HUDEP-2 (cell line): ENCODE measurements around the gene PEAK1.
"Not testable (repeated sequence)": the region's sequence is repeated elsewhere in the genome, so short reads cannot be mapped to it uniquely, and the experiment has no call there.

Source experiments
- DNase-seq, 76 experiments: peaks; one replicate each; lab custom pipeline; 2025; ENCODE audit not compliant: unreplicated experiment in 76 of 76; lab: John Stamatoyannopoulos, UW

The PEAK1 gene

DNA sequence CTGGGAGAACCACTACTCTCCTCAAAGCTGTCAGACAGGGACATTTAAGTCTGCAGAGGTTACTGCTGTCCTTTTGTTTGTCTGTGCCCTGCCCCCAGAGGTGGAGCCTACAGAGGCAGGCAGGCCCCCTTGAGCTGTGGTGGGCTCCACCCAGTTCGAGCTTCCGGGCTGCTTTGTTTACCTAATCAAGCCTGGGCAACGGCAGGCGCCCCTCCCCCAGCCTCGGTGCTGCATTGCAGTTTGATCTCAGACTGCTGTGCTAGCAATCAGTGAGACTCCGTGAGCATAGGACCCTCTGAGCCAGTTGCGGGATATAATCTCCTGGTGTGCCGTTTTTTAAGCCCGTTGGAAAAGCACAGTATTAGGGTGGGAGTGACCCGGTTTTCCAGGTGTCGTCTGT, 263.9 kb downstream of the PEAK1 start:
- DNase-seq, result not testable (repeated sequence)

GRCh38 chr15:77148191-77148590, 271.7 kb downstream of the PEAK1 start:
- DNase-seq, result no peak

GRCh38 chr15:77145370-77145769, 274.5 kb downstream of the PEAK1 start:
- DNase-seq, result no peak

DNA sequence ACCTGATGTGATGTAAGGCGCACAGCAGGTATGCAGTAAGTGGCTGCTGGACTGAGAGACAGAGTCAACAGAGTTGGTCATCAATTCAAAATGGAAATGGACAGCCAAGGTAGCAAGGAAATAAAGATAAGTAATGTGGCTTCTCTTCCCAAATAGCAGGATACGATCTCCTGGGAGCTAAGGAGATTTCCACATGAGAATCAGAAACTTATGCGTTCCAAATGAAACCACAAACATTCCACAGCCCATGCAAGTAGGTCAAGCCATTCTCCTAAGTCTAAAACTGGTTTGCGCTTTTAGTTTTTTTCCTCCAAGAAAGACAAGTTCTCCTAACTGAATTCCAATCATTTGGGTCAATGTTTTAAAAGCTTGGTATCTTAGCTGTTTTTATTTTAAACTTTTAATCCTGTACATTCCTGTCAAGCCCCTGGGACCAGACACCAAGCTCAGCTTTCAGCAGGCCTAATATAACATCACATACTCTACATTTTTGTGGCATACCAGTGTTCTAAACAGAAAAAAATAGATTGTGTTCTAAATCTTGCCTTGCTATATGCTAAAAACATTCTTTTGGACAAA, 275.3 kb downstream of the PEAK1 start:
- no peak for DNase-seq

DNA sequence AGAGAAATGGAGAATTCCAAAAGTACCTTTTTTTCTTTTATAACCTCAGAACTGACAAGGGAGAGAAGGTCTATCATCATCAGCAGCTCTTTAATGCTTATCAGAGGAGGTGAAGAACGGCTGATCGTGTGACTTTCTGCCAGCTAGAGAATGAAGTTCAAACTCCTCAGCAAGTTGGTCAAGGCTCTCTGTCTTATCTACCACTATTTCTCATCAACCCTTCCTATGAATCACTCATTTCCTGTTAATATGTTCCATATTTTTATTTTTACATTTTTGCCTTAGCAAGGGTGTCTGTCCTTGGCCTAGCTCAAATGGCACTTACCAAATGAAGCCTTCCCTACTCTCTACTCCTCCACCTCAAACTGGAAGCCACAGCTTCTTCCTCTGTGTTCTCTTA, 275.9 kb downstream of the PEAK1 start:
- DNase-seq, result peak in 5 of 76 experiments; percentile 3 to 28 (median 21)

- no peak for DNase-seq
Observed at GRCh38 chr15:77143616-77144015, 276.3 kb downstream of the PEAK1 start.

- no peak for DNase-seq
Observed at GRCh38 chr15:77143191-77143590, 276.7 kb downstream of the PEAK1 start.

- DNase-seq, result no peak
Observed at GRCh38 chr15:77140220-77140619, 279.7 kb downstream of the PEAK1 start.

DNA sequence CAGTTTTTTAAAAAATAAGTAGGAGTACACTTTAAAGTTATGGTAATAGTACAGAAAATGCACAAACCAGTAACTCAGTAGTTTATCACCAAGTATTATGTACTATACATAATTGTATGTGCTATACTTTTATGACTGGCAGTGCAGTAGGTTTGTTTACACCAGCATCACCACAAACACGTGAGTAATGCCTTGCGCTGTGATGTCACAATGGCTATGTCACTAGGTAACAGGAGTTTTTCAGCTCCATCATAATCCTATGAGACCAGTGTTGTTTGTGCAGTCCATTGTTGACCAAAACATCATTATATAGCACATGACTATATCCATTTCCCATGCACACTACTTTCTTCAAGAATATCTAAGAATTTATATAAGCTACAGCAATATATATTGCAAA, 280.6 kb downstream of the PEAK1 start:
- no peak for DNase-seq

DNA sequence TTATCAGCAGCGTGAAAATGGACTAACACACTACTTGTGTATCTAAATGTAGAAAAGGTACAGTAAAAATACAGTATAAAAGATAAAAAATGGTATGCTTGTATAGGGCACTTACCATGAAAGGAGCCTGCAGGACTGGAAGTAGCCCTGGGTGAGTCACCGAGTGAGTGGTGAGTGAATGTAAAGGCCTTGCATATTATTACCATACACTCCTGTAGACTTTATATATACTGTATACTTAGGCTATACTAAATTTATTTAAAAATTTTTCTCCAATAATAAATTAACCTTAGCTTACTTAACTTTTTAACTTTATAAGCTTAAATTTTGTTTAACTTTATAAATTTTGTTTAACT, 281.8 kb downstream of the PEAK1 start:
- DNase-seq, result no peak

GRCh38 chr15:77135181-77135580, 284.7 kb downstream of the PEAK1 start:
- DNase-seq, result no peak

- no peak for DNase-seq
Observed at GRCh38 chr15:77130315-77130930, 289.5 kb downstream of the PEAK1 start.

DNA sequence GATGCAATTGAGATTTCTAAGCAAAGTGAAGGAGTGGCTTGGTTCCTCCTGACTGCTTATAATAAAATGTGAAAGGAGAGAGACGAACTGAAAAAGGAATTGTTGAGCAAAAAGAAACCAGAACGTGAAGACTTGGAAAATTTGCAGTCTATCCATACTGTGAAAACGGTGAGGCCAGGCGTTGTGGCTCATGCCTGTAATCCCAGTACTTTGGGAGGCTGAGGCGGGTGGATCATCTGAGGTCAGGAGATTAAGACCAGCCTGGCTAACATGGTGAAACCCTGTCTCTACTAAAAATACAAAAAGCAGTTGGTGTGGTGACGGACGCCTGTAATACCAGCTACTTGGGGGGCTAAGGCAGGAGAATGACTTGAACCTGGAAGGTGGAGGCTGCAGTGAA, 292.3 kb downstream of the PEAK1 start:
- no peak for DNase-seq

DNA sequence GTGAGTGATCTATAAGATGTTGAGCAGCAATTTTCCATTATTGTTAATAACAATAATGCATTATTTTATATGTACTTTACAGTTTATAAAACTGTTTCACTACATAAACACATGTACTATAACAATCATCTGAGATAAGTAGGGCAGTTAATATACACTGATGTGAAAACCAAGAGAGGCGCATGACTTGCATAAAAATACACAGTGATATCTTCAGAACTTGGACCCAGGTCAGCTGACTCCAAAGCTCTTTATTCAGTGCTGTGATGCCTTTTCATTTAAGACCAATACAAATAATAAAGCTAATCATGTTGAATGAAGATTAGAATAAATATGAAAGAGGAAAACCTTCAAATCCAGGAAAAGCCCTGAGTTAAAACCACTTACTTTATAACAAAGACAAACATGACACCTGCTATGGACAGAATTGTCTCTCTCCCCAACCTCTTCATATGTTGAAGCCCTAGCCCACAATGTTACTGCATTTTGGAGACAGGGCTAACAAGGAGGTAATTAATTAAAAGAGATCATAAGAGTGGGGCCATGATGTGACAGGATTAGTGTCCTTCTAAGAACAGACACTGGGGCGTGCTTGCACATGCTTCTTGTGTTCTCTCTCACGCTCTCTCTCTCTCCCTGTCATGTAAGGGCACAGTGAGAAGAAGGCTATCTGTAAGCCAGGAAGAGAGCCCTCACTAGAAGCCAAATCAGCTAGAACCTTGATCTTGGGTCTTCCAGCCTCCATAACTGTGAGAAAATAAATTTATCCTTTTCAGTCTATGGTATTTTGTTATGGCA, 293.2 kb downstream of the PEAK1 start:
- peak in 1 of 76 experiments; percentile 2 for DNase-seq

DNA sequence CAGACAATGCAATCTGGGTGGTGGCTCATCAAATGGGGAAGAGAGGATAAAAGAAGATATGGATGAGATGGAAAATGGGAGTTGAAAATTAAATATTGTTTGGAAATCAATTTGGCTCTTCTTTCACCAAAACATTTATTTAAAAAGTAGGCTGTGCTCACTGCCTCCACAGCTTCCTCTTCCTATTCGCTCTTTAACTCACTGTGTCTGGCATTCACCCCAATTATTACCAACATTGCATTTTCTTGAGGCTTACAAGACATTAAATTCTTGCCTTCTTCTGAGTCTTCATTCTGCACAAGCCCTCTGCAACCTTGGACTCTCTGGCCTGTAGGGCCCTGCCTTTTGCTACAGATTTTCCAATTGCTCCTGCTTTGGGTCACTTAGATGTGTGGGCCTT, 296.1 kb downstream of the PEAK1 start:
- DNase-seq, result no peak

- no peak for DNase-seq
Observed at GRCh38 chr15:77122576-77122975, 297.3 kb downstream of the PEAK1 start.

DNA sequence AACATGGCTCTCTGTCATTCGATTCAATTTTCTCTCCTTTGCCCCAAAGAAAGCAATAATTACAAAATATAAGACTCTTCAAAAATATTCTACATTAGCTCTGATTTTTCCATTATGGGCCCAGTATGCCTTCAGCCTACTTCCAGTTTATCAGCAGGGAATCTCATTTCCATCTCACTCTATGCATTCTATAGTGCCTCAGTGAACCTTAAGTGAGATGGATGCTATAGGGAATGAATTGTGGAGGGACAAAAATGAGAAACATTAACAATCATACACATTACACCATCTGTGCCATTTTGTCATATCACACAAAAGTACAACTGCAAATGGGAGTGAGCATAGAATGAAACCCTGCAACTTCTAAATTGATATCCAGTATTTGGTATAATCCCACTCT, 298.3 kb downstream of the PEAK1 start:
- no peak for DNase-seq

GRCh38 chr15:77120576-77120975, 299.3 kb downstream of the PEAK1 start:
- no peak for DNase-seq

DNA sequence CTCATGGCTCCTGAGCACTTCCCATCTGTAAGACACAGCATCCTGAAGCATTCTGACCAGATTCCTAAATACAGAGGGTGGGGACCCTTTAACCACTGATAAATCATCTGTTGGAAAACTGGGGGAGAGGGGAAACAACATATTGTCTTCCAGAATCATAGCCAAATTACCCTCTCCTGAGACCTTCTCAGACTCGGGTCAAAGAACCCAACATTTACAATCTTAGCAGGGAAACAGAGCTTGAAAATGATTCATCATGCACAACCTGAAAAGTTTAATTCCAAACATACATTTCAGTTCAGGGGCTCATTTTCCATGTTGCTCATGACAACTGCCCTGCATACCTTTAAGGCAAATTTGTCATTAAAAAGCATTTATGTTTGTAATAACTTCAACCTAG, 300.5 kb downstream of the PEAK1 start:
- no peak for DNase-seq

- peak in 25 of 76 experiments; percentile 1 to 43 (median 23) for DNase-seq
Observed at GRCh38 chr15:77118882-77119321, 301.0 kb downstream of the PEAK1 start.

GRCh38 chr15:77115179-77115578, 304.7 kb downstream of the PEAK1 start:
- no peak for DNase-seq
